ENCODE results near the gene ARAF.

ARAF gene

DNA sequence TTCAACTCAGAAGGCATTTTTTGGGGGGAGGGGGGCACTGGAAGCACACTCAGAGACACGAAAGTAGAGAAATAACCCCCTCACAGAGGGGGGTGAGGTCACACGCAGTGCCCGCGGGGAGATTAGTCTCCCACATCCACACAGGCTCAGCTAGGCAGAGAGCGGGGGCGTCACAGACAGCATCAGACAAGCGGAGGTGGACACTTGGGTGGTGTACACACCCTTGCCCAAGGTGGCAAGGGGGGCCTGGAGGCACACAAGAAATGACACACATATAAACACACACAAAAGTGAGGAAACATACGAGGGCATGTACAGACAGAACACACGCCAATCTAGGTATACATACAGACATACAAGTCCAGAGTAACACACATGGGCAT is 59.3 kb downstream of the ARAF start:
- no peak overlapping the region for H3K4me3 ChIP-seq (ENCODE audit: low read depth, low read length)
- in situ Hi-C loops (cut with HindIII; ENCODE audit: low pct_ligation_motif_present, low sequenced_read_pairs): no loop called here
- H3K36me3 ChIP-seq (replicated peaks): no peaks in the 10 kb centered on the region
- TF ChIP-seq, protein P1, sequence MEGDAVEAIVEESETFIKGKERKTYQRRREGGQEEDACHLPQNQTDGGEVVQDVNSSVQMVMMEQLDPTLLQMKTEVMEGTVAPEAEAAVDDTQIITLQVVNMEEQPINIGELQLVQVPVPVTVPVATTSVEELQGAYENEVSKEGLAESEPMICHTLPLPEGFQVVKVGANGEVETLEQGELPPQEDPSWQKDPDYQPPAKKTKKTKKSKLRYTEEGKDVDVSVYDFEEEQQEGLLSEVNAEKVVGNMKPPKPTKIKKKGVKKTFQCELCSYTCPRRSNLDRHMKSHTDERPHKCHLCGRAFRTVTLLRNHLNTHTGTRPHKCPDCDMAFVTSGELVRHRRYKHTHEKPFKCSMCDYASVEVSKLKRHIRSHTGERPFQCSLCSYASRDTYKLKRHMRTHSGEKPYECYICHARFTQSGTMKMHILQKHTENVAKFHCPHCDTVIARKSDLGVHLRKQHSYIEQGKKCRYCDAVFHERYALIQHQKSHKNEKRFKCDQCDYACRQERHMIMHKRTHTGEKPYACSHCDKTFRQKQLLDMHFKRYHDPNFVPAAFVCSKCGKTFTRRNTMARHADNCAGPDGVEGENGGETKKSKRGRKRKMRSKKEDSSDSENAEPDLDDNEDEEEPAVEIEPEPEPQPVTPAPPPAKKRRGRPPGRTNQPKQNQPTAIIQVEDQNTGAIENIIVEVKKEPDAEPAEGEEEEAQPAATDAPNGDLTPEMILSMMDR (IDR thresholded peaks at IDR 0.05; ENCODE audit: low read depth, low read length, missing control alignments): no peak
- no peak overlapping the region for H3K27ac ChIP-seq
- no peak for DNase-seq
- no peaks in the 10 kb centered on the region for H3K27me3 ChIP-seq (replicated peaks)

All from brain microvascular endothelial cell (primary cell).